ENCODE data around the gene CA5B.
"Not testable (repeated sequence)": the region's sequence is repeated elsewhere in the genome, so short reads cannot be mapped to it uniquely, and the experiment has no call there.

The CA5B gene

DNA sequence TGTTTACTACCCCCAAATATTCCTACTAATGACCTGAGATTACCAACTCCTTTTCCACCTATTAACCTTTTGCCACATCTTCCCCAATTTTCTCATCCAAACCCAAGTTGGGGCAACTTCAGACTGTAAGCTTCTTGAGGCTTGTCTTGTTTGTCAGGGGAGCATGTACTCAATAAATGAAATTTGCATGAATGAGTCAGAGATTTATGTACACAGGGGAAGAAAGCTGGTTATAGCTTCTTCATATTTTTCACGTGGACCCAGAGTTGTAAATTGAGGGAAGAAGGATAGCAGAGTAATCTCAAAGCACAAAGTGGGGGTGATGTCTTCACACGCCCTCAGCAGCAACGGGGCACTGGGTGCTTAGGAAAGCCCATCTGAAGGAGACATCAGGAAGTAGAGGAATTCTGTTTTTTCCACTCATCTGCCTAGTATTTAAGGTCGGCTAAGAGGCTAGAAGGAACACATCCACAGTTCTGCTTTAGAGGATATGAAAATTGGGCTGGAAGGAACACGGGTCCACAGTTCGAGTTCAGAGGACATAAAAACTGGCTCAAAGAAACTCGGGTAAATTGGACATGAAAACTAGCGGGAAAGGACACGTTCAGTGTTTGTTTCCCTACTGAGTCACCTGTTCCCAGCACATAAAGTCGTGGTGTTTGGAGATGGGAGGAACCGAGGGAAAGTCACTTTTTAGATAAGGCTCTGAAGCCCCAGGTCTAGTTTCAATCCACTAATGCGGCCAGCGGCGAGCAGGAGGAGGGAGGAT, 696 bp upstream of the CA5B start:
- H3K9me3 Mint-ChIP-seq = no peaks in the 10 kb centered on the region

DNA sequence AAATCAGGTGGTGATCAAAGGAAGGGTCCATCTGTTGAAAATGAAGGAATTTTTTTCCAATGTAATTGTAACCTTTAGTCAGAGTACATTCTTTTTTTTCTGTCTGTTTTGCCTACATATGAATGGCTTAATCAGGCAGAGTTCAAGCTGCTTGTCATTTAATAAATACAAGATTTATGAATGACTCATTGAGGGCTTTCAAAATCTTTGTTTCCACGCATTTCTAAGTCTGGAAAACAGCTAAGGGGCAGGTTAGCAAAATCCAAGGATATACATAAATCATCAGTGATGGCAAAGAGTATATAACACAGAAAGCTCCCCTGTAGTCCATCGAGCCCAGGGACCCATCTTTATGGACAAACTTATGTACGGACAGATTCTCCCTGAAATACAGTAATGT, 1.8 kb downstream of the CA5B start:
- Mint-ChIP-seq H3K4me1 (ENCODE audit: low read depth) (peaks cover 56% of the 10 kb centered on the region), H3K27me3 (no peaks in the 10 kb centered on the region), H3K27ac (no peak overlapping the region), H3K4me3 (no peak overlapping the region), H3K9me3 (no peaks in the 10 kb centered on the region), H3K36me3 (ENCODE audit: low read depth) (peaks cover 16% of the 10 kb centered on the region)

More for the DNA sequence above, 696 bp upstream of the CA5B start:
- Mint-ChIP-seq H3K36me3 (ENCODE audit: low read depth) (peaks cover 7% of the 10 kb centered on the region), H3K27me3 (no peaks in the 10 kb centered on the region), H3K4me3 (peak overlapping the region; percentile 85), H3K27ac (peak overlapping the region; percentile 45), H3K4me1 (ENCODE audit: low read depth) (peaks cover 43% of the 10 kb centered on the region)

DNA sequence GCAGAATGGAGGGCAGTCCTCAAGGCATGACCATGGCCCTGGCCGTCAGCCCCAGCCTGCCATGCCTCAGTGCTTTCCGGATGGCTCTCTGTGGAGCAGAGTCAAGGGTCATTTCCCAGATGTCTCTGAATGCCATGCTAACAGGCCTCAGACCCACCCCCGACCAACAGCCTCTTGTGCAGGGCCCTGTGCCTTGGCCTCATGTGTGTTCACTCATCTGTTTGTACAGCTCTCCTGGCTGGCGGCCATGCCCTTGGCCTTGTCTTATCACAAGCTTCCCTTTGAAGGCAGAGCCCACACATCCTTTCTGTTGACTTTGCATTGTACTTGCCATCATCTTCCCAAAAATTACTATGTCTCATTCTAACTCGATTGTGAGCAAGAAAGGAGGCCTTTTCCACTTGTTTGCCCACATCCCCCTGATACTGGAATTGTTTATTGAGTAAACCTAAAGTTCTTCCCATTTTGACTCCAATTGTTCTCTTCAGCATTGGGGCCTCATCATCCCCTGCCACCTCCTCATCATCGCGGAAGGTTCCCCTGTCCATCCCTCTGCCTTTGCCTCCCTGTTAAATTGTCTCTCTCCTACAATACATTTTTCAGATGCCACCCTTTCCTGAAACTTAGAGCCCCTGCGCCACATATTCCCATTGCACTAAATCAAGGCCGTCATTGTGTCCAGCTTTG, 6.3 kb downstream of the CA5B start:
- Mint-ChIP-seq H3K27me3 (no peaks in the 10 kb centered on the region), H3K27ac (peak overlapping the region; percentile 40), H3K36me3 (ENCODE audit: low read depth) (peaks cover 28% of the 10 kb centered on the region), H3K4me3 (no peak overlapping the region), H3K9me3 (no peaks in the 10 kb centered on the region), H3K4me1 (ENCODE audit: low read depth) (peaks cover 51% of the 10 kb centered on the region)

DNA sequence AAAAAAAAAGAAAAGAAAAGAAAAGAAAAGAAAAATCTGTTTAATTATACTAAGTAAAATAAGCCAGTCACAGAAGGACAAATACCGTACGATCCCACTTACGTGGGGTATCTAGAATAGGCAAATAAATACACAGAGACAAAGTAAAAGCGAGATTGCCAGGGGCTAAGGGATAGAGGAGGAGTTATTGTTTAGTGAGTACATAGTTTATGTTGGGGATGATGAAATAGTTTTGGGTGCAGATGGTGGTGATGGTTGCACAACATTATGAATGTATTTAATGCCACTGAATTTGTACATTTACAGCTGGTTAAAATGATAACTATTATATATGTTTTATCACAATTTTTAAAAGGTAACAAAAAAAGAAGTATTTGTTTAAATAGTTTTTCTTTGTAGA, 7.1 kb downstream of the CA5B start:
- H3K36me3 Mint-ChIP-seq (ENCODE audit: low read depth) = peaks cover 28% of the 10 kb centered on the region
- no peak overlapping the region for H3K27ac Mint-ChIP-seq
- H3K4me1 Mint-ChIP-seq (ENCODE audit: low read depth) = peaks cover 51% of the 10 kb centered on the region

DNA sequence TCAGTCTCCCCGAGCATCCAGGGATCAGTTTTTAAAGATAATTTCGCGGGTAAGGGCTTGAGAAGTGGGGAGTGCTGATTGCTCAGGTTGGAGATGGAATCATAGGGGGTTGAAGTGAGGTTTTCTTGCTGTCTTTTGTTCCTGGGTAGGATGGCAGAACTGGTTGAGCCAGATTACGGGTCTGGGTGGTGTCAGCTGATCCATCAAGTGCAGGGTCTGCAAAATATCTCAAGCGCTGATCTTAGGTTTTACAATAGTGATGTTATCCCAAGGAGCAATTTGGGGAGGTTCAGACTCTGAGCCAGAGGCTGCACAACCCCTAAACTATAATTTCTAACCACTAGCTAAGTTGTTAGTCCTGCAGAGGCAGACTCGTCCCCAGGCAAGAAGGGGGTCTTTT, 8.6 kb downstream of the CA5B start:
- not testable (repeated sequence) for H3K9me3 Mint-ChIP-seq

More for the DNA sequence above, 7.1 kb downstream of the CA5B start:
- no peaks in the 10 kb centered on the region for H3K27me3 Mint-ChIP-seq
- H3K9me3 Mint-ChIP-seq = no peaks in the 10 kb centered on the region
- no peak overlapping the region for H3K4me3 Mint-ChIP-seq

DNA sequence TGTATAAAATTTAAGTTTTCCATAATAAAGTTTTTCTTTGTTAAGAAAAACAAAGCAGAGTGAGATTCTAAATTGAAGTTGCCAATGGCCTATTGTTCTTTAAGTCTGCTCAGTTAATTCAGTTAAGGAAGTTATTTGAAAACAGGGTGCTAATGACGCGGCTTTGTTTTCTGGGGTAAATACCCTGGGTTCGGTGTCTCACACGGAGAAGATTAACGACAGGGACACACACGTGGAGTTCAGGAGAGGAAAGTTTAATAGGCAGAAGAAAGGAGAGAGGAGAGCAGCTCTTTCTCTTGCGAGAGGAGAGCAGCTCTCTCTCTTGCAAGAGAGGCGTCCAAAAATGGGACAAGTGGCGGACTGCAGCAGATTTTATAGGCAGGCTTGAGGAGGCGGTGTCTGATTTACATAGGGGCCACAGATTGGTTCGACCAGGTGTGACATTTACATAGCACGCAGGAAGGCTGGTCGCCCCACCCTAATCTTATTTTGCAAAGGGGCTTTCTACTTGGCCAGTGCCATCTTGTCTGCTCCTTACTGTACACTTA, 9.6 kb downstream of the CA5B start:
- Mint-ChIP-seq H3K4me3 (no peak overlapping the region), H3K4me1 (ENCODE audit: low read depth) (peaks cover 59% of the 10 kb centered on the region), H3K27ac (no peak overlapping the region), H3K27me3 (no peaks in the 10 kb centered on the region), H3K9me3 (no peaks in the 10 kb centered on the region), H3K36me3 (ENCODE audit: low read depth) (peaks cover 19% of the 10 kb centered on the region)

More for the DNA sequence above, 8.6 kb downstream of the CA5B start:
- not testable (repeated sequence) for H3K4me3 Mint-ChIP-seq, H3K27ac Mint-ChIP-seq, H3K27me3 Mint-ChIP-seq
- H3K36me3 Mint-ChIP-seq (ENCODE audit: low read depth) = peaks cover 27% of the 10 kb centered on the region
- H3K4me1 Mint-ChIP-seq (ENCODE audit: low read depth) = peaks cover 59% of the 10 kb centered on the region

DNA sequence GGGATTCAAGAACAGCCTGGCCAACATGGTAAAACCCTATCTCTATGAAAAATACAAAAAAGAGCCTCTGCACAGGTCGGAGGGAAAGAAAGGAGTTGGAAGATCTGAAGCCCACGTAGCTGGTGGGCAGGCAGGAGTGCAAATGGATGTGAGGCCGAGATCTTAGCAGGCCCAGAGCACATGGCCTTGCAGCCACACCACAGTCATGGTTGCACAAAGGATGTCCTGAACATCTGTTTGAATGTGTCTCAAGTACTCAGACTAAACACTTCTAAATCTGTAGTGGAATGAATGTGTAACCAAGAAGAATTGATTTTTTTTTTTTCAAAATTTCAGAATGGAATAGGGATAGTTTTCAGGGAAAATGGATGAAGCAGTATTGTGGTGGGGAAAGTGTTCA, 10.8 kb downstream of the CA5B start:
- peaks cover 15% of the 10 kb centered on the region for H3K36me3 Mint-ChIP-seq (ENCODE audit: low read depth)
- H3K27ac Mint-ChIP-seq = peak overlapping the region; percentile 92
- H3K4me1 Mint-ChIP-seq (ENCODE audit: low read depth) = peaks cover 64% of the 10 kb centered on the region
- H3K9me3 Mint-ChIP-seq = no peaks in the 10 kb centered on the region
- no peaks in the 10 kb centered on the region for H3K27me3 Mint-ChIP-seq
- no peak overlapping the region for H3K4me3 Mint-ChIP-seq

DNA sequence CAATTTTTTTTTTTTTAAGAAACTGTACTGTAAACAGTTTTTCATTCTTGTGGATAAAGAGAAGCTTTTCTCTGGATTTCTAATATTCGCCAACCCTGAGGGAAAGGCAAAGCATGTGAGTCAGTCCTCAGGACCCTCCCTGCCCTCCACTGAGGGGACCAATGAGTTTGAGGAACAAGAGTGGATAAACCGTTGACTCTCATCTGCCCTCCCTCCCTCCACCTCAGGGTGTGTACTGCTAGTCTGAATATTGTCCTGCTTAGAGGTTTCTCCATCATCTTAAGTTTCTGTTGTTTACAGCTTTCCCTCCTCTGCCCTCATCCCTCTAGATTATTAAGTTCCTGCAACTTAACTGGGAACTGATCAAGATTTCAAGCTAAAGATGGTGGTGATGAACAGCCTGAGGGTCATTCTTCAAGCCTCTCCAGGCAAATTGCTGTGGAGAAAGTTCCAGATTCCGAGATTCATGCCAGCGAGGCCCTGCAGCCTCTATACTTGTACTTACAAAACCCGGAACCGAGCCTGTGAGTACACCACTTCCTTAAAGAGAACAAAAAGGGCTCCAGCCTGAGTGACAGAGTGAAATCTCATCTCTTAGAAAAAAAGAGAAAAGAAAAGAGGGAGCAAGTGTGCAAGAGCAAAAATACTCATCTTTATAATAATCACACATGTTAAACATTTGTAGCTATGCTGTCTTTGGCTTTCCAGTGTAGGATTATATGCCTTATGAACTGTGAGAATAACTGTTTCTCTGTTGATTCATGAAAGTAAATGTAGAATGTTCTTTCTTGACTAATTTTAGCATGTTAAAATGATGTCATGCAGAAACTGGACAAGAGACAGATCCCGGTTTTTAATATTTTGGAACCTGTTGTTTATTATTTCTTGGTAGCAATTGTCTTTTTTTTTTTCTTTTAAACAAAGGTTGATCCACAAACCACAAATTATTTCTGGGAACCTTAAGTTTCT, 11.9 kb downstream of the CA5B start:
- H3K4me1 Mint-ChIP-seq (ENCODE audit: low read depth) = peaks cover 63% of the 10 kb centered on the region
- peaks cover 11% of the 10 kb centered on the region for H3K36me3 Mint-ChIP-seq (ENCODE audit: low read depth)
- H3K27ac Mint-ChIP-seq = peak overlapping the region; percentile 92
- H3K9me3 Mint-ChIP-seq = no peaks in the 10 kb centered on the region
- H3K4me3 Mint-ChIP-seq = peak overlapping the region; percentile 69
- no peaks in the 10 kb centered on the region for H3K27me3 Mint-ChIP-seq

DNA sequence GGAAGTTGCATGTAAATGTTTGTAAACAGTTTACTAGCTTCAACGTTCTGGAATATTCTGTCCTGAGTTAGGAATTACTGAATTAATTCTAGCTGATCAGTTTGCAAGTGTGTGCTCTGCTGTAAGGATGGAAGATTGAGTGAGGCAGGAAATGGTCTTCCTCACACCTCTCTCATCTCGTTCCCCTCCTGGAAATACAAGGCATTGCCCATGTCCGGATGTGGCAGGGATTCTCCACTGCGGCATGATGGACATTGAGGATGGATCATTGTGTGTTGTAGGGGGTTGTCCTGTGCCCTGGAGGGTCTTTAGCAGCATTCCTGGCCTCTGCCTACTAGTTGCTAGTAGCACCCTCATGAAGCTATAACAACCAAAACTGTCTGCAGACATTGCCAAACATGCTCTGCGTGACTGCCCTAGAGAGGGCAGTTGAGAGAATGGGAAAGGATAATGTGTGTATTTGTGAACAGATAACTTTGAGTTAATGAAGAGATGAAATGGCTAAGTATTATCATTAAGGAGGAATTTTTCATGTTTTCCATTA, 12.6 kb downstream of the CA5B start:
- Mint-ChIP-seq H3K27ac (peak overlapping the region; percentile 92), H3K4me3 (peak overlapping the region; percentile 69), H3K9me3 (no peaks in the 10 kb centered on the region), H3K4me1 (ENCODE audit: low read depth) (peaks cover 63% of the 10 kb centered on the region), H3K36me3 (ENCODE audit: low read depth) (peaks cover 11% of the 10 kb centered on the region), H3K27me3 (no peaks in the 10 kb centered on the region)

DNA sequence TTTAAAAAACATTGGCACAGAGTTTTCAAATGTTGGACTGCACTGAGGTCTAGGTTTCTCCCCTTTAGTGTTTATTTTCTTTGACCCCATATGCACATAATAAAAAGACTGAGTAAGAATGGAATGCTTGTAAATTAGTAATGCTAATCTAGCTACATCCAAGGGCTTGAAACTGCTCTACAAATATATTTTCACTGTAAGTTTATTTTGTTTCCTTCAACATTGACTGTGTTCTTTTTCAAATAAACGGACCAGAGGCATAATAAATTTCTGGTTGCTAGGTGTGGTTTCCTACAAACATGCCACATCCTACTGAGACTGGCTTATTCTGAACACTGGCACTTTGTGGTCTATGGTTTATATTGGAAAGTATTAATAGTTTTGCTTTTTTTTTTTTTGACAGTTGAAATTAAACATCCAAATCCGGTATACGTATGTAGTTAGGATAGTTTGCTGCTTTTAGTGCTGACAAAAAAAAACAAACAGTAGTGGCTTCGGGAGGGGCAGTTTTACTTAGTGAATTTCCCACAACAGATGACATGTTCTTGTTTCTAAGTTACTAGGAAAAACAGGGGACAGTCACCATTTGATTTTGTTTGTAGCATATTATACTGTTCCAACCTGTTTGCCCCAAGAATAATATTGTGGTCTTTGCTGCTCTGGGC, 13.2 kb downstream of the CA5B start:
- Mint-ChIP-seq H3K27me3 (no peaks in the 10 kb centered on the region), H3K27ac (peak overlapping the region; percentile 92), H3K4me1 (ENCODE audit: low read depth) (peaks cover 68% of the 10 kb centered on the region), H3K4me3 (peak overlapping the region; percentile 69), H3K9me3 (no peaks in the 10 kb centered on the region), H3K36me3 (ENCODE audit: low read depth) (peaks cover 13% of the 10 kb centered on the region)

DNA sequence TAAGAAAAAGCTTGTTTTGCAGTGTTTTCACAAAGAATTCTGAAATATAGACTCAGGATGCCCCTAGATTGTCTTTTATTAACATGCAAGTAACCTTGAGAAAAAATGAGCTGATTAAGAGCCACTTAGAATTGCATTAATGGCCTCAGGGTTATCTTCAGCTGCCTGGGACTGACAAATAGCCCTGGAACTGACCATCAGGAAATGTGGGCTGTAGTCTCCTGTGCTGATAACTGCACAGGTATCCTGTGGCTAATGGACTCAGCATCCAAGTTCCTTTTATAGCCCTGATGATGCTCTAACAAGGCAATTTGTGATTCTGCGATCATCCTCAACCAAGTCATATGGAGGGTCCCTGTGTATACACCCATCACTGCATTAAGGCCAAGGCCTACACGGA, 17.0 kb downstream of the CA5B start:
- no peaks in the 10 kb centered on the region for H3K27me3 Mint-ChIP-seq
- peaks cover 5% of the 10 kb centered on the region for H3K36me3 Mint-ChIP-seq (ENCODE audit: low read depth)
- no peaks in the 10 kb centered on the region for H3K9me3 Mint-ChIP-seq
- peaks cover 65% of the 10 kb centered on the region for H3K4me1 Mint-ChIP-seq (ENCODE audit: low read depth)
- no peak overlapping the region for H3K4me3 Mint-ChIP-seq
- H3K27ac Mint-ChIP-seq = no peak overlapping the region

GRCh38 chrX:15758140-15758539, 20.1 kb downstream of the CA5B start:
- H3K9me3 Mint-ChIP-seq = no peaks in the 10 kb centered on the region
- peaks cover 51% of the 10 kb centered on the region for H3K4me1 Mint-ChIP-seq (ENCODE audit: low read depth)
- no peaks in the 10 kb centered on the region for H3K27me3 Mint-ChIP-seq
- H3K4me3 Mint-ChIP-seq = no peak overlapping the region
- peaks cover 5% of the 10 kb centered on the region for H3K36me3 Mint-ChIP-seq (ENCODE audit: low read depth)
- H3K27ac Mint-ChIP-seq = peak overlapping the region; percentile 87

DNA sequence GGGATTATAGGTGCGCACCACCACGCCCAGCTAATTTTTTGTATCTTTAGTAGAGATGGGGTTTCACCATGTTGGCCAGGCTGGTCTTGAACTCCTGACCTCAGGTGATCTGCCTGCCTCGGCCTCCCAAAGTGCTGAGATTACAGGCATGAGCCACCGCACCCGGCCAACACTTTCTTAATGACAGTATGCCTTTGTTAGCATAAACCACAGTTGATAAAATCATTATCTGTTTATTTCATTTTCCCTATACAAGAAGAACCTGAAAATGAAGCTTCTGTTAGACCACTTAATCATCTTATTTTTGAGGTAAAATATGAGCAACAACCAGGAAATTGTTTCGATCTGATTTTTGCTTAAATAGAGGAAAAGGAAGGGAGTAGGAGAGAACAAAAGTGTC, 21.8 kb downstream of the CA5B start:
- not testable (repeated sequence) for H3K27ac Mint-ChIP-seq; H3K36me3 Mint-ChIP-seq (ENCODE audit: low read depth); H3K9me3 Mint-ChIP-seq; H3K4me3 Mint-ChIP-seq; H3K27me3 Mint-ChIP-seq
- H3K4me1 Mint-ChIP-seq (ENCODE audit: low read depth) = peaks cover 44% of the 10 kb centered on the region

Measured in stimulated activated naive CD8-positive, alpha-beta T cell treated with anti-CD3 and anti-CD28 coated beads, Interleukin-15, Interleukin-2, amounts not matched to agents 100 ng/mL and 50 ng/mL, for 24 hours (primary cell).